CD4-positive, alpha-beta T cell treated with Interleukin-4 for 1 hour (primary cell): ENCODE measurements around the gene MANBA.

Experiments used
- DNase-seq, 2 donors: peaks; one replicate each; pipeline ENCODE4 v3.0.0-alpha.2; 2020 to 2022

Gene MANBA

DNA sequence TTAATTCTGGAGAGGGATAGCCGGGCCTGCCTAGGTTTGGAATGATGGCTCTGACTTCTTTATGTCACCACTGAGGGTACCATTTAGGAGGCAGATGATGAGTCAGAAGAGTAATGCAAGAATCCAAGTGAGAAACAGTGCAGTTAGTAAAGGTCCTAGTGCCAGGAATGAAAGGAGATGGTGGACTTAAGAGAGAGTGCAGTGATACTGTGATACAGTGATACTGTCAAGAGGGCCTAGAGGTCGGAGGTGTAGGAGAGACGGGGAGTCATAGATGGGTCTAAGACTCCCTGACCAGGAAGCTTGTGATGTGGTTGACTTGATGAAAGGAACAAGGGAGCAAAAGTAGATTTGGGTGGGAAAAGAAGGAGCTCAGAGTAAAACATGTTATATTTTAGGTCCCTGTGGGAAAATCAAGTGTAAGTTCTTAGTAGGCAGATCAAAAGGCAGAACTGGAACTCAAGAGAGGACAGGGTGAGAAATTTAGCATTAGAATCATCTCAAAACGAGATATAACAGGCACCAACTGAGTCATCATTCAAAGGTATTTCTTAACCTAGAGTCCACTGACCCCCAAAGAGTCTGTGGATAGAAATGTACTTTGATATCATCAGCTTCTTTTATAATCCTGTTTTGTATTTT is 174.6 kb downstream of the MANBA start:
- DNase-seq = no peak

DNA sequence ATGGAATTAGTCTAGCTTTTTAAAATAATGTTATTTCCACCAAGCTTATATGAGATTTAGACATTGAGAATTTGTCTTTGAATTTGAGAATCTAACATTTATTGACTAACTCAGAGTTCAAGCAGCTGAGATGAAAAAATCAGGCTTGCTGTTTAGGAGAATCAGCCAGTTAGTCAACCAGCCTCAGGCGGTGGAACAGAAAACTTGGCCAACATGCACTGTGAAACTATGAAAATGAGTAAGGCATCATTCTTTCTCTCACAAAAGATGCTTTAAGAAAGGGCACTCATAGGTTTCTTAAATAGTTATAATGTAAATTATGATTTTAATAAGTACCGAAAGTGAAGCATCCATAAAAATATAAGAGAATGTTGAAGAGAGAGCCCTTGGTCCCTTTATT is 175.4 kb downstream of the MANBA start:
- no peak for DNase-seq

DNA sequence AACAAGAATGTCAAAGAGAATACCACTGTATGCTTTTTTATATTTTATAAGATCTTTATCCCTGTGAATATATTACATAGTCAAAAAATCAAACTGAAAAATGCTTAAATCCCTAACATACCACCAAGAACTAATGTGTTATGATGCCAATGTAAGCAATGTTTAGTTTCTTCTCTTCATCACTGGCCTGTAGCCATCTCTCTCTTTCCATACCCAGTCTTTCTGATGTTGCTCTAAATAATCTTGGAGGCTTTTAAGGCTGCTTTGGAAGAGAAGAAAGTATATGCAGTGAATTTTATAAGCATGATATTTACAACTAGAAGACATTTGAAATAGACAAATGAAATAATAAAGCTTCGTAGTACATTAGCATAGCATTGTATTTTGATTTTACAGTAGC is 176.7 kb downstream of the MANBA start:
- no peak for DNase-seq
